DMS114 treated with DMSO at 0.1 percent for 48 hours (cell line): ENCODE results near the gene CNTFR.

Source experiments
- DNase-seq: peaks from one replicate; lab custom pipeline; 2025; ENCODE audit not compliant: unreplicated experiment; lab: John Stamatoyannopoulos, UW

Gene CNTFR

DNA sequence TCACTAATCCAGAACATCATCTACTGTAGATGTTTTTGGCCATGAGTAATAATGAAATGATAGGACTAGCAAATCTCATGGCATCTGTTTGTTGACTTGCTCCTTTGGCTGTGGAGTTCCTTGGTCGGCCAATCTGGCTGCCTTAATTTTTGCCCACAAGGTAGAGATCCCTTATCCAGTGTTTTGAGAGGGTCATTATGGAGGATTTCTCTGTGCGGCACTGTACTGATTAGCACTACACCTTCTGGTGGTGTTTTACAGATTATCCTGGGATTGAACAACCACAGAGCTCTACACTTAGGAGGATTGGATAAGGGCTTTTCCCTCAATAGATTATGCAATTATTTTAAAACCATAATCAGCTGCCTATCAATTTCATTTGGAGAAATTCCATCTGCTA, 63.5 kb downstream of the CNTFR start:
- no peak for DNase-seq

DNA sequence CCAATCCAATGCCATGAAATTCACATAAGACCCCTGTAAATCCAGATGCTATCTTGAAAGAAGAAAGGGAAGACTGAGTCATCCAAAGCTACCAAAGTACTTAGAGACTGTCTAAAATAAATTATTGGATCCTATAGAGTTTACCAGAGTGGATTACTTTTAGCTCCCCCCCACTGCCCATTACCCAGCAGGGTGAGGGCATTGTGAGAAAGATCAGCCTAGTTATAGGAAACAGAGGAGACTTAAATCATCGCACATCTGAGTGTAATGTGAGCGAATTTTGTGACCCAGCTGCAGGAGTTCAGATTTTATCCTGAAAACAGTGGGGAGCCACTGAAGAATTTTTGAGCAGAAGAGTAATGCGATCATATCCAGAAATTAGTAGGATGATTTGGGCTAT, 65.2 kb downstream of the CNTFR start:
- no peak for DNase-seq

DNA sequence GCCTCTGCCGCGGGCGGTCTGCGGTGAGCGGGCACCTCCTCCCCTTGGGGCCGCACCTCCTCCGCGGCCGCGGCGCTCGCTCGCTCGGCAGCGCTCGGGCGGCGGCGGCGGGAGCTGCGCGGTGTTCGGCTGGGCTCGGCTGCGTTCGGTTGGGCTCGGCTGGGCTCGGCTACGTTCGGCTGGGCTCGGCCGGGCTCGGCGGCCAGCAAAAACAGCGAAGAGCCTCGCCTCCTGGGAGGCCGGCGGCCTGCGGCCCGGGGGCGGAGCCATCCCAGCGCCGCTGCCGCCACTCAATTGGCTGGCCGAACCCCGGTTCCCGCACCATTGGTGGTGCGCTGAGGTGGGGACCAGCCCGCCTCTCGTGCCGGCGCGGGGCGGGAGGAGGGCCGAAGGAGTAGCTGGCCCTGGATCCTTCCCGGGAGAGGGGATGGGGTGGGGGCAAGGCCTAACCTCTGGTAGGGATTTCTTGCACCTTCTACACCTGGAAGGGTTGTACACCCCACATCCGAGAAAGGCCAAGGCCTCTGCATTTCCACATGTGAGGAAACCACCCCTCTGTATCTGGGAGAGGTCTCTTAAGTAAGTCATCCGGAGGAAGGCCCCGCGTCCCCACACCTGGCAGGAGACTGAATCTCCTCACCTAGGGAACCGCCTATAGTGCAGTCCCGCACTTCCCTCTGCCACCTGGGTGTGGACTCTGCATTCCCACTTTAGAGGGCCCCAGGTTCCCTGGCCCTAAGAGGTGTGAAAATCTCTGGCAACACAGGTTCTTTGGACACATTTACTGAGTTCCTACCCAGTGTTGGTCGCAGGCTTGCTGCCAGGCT, 66.3 kb downstream of the CNTFR start, which contains the start of gene ENHO:
Gene ENHO, minus strand, starts transcription at position 20 of the 827 bp plus-strand sequence. CDS start 1,295 bp downstream, outside the sequence.
- DNase-seq, result peak; percentile 72

DNA sequence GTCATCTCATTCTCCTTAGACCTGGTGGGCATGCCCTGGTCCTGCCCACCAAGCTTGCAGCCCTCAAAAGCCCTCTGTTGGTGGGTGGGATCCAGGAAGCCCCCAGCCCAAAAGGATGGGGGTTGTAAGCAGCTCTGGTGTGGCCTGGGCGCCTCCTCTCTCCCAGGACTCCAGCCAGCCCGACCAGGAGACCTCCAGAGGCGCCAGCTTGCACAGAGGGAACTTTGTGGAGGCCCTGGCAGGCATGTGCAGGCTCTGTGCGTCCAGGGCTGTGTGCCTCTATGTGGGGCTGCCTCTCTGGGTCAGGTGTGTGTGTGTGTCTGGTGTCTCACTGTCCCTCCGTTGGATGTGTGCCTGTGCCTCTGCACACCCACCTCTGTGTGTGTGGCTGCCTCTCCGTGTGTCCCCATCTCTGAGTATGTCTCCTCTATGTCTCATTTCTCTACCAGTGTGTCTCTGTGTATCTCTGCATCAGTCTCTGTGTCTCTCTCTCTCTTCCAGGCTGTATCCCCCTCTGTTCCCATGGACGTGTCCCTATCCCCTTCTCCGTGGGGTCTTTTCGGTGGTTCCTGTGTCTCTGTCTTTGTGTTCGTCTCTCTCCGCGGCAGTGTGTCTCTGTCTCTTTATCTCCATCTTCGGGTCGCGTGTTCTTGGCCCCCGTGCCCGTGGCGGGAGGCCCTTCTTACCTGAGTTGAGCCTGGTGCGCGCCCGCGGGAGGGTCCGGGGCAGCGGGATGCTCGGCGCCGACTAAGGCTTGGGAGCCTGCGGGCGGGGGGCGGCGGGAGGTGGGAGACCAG, 67.2 kb downstream of the CNTFR start:
- DNase-seq, result no peak

DNA sequence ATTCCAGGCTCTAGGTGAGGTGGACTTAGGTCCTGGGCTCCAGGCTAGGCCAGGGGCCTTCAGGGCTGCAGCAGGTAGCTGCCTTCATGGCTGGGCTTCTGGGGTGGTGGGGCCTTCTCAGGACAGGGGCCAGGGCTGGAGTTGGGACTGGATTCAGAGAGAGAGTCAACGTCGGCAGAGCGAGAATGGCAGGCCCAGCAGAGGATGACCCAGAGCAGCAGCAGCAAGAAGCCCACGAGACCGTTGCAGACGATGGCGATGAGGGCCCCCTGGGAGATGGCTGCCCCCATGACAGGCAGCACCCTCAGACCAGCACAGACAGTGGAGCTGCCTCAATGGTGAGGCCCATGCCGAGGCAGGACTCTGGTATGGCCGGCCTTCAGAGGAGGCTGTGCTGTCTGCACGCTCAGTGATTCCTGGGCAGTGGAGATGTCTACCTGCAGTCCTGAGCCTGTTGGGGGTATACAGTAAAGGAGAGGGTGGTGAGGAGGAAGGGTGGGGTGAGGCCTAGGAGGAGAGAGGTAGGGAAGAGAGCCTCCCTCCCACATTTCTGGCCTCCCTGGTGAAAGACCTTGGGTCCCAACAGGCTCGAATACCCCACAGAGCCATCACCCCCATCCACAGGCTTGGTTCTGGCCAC, 68.0 kb downstream of the CNTFR start:
- DNase-seq, result no peak

DNA sequence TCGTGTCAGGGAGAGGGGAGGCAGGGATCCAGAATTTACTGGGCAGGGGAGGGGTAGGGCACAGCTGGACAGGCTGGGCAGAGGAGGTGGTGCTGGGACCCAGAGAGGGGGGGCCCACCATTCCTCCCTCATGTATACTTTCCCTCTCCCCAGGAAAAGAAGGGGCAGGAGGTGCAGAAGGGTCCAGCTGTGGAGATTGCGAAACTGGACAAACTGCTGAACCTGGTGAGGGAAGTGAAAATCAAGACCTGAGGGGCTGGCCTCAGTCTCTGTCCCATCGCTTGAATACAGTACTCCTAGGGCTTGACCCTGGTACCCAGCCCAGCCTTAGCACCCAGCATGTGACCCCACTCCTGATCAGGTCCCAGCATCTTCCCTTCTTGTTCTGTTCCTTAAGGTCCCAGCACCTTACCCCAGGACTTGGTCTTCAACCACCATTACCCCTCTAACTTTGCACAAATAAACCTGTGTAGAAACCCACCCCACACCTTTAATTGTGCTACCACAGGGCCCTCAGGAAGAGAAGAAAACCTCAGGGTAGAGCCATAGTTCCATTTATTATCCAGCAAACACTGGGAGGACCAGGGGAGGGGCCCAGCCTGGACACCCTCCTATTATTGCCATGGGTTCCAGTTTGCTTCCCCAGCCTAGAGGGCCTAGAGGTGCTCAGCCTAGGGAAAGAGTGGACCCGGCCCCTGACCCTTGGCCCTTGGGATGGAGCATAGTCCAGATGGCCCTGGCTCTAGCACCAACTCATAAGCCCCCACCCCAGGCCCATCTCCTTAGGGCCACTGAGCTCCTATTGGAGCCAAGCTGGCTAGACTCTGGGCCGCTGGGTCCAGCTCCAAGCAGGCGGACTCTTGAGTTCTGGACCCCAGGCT, 68.8 kb downstream of the CNTFR start:
- no peak for DNase-seq

DNA sequence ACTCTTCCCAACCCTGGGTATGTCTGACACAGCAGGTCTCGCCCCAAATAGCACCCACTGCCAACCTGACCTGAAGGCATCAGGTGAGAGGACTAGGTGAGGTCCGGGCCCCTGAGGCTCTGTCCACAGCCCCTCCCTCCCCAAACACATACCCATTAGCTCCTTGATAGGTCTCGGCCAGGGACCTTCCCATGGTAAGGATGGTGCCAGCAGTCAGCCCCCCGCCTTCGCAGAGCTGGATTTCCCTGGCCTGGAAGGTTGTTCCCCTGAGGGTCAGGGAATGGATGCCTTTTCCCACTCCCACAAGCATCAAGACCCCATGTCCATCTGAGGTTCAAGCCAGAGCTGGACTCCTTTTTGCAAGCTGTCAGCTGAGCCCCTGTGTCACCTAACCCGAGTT, 69.4 kb downstream of the CNTFR start:
- DNase-seq, result no peak

DNA sequence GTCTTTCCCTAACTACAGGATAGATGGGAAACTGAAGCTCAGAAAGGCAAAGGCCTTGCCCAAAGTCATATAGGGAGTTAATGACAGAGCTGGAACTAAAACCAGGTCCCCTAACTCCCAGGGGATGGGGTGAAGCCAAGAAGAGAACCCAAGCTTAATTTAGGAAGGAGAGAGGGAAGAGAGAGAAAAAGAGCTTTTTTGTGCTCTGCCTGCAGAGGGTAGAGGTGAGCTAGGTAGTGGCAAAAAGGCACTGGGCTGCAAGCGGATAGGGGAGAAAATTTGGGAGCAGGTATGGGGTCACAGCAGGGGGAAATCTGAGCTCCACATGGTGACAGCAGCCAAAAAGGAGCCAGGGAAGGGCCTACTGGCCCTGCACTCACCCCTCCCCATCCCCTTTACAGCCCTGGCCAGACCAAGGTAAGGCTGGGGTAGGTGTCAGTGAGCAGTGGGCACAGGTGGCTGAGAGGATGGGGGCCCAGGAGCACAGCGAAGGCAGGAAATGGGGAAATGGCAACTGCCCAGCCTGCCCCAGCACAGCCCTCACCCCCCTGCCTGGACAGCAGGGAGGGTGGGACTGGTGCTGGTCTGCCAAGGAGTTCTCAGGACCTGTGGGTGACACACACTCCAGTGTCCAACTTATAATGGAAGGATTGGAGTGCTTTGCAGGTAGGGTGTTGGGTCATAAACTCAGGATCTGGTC, 70.1 kb downstream of the CNTFR start:
- DNase-seq, result no peak

DNA sequence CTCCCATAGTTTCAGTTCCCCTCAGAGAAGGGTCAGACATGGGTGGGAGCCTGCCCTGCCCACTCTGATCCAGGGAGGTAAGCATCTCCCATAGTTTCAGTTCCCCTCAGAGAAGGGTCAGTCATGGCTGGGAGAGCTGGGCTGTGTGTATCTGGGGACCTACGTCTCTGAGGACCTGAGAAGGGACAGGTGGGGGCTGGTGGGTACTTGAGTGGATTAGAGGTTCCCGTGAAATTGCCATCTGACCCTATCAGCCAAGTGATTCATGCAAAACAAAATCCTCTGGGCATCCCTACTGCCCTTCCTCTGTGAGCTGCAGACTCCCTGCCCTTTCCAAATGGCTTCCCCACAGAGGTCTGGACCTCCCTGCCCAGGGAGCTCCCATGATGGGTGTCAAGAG, 70.6 kb downstream of the CNTFR start:
- no peak for DNase-seq

DNA sequence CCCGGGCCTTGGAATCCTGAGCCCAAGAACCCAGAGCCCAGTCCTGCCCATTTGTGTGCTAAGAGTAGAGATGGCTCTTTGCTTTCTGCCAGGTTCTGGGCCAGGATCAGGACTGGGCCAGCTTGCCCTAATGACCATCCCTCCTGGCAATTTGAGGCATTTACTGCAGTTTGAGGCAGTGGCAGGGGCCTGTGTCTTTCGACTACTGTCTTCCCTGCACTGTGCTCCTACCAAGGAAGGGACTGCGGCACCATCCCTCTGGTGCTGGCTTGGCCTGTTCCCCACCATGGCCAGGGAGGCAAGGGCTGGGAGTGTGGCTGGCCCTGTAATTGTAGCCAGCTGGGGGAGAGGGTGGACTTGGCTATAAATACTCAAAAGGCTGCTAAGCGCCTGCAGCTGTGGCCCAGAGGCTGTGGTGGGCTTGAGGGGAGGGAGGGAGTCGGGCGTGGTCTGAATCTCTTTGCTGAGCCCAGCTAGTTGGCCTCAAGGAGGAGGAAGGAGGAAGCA, 71.4 kb downstream of the CNTFR start:
- DNase-seq, result no peak

DNA sequence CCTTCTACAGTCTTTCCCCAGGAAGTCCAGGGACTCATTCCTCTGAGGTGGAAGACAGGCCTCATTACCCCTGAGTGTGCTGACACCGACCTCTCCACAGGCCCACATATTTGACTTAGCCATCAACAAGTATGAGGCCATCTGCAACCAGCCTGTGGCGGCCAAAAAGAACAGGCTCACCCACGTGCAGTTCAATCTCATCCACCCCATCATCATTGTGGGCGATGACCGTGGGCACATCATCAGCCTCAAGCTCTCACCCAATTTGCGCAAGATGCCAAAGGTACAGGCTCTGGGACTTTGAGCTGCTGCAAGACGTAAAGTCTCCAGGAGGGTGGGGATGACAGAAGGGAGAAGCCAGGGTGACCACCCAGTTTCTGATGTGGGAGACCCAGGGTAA, 72.3 kb downstream of the CNTFR start:
- DNase-seq, result no peak

DNA sequence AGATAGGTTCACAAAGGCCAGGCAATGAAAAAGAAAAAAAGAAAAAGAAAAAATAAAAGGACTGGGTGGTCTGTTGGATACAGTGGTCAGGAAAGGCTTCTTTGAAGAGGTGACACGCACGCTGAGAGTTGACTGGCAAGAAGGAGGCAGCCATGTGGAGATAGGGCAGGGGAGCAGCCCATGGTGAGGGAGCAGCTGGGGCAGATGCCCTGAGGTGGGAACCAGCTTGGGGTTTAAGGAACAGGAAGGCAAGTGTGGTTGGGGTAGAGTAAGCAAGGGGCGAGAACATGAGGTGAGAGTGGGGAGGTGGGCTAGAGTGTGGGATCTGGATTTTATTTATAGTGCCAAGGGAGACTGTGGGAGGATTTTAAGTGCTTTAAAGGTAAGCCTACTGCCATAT, 73.6 kb downstream of the CNTFR start:
- no peak for DNase-seq

DNA sequence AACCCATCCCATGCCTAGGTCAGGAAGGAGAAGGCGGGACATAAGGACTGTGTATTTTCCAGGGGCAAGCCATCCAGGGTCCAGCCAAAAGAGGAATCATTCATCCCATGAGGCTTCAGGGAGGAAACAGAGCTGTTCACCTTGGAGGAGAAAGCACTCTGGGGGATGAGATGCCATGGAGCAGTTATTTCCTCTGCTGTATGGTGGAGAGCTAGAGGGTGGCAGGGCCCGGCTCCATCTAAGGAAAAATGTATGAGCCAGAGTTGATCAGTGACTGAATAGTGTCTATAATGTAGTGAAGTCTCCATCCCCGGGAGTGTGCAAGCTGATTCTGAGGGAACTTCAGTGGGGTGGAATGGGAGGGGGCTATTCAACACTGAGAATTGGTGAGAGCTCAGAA, 74.7 kb downstream of the CNTFR start:
- DNase-seq, result no peak

DNA sequence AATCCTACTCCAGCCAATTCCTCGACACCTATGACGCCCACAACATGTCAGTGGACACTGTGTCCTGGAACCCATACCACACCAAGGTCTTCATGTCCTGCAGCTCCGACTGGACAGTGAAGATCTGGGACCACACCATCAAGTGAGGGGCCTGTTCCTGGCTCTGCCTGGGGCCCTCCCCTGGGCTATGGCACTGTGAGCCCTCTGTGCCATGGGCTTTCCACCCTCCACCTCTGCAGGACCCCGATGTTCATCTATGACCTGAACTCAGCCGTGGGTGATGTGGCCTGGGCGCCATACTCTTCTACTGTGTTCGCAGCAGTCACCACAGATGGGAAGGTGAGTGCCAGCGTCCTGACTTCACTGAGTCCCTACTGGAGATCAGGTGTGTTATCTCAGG, 75.1 kb downstream of the CNTFR start:
- no peak for DNase-seq

DNA sequence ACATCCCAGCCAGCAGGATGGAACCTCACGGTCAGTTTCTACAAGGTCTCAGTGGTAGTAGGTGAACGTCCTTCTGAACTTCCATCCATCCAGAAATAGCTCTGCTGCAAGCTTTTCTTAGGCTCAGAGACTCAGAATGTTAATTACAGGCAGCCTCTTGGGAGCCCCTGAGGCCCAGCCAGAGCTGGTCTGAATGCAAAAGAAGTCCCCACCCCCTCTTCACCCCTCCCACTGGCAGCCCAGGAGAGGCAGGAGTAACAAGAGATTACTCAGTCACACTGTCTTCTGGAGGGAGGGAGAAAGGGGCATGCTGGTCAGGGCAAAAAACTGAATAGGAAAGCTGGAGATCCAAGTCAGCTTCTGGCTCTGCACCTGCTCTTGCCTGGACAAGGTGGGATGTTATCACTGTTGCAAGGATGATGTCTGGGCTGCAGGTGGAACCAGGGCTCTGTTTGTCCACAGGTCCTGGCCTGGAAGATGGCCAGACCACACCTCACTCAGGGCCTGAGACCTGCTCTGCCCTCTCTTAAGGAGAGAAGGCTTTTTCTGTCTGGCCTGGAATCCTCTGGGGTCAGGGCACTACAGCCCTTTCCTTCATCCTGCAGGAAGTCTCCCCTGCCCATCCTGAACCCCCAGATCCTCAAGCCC, 75.8 kb downstream of the CNTFR start:
- no peak for DNase-seq

DNA sequence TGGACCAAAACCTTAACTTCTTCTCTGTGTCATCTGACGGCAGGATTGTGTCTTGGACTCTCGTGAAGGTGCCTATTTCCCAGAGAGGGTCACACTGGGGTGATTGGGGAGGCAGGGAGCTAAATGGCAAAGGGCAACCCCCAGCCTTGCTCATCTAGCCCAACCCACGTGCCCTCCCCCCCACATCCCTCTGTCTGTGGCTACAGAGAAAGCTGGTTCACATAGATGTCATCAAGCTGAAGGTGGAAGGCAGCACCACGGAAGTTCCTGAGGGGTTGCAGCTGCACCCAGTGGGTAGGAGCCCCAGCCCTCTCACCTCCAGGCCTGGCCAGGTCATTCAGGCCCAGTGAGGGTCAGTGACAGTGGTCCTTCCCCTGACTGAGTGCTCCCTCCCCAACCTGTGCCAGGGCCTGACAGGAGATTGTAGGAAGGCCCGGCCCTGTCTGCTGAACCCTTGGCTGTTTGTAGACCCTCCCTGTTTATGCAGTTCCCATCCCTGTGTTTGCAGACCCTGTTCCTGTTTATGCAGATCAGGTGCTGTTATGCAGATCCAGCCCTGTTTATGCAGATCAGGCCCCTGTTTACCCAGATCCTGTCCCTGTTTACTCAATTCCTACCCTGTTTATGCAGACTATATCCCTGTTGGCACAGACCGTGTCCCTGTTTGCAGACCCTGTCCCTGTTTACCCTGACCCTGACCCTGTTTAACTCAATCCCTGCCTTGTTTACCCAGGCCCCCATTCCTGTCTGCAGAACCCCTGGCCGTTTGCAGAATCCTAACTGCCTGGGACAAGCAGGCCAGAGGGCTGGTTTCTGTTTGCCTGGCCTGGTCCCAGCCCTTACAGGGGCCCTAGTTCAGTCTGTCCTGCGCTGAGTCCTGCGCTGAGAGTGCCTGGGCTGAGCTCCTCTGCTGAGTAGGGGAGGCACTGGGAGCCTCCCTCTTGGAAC, 77.1 kb downstream of the CNTFR start:
- DNase-seq, result no peak

DNA sequence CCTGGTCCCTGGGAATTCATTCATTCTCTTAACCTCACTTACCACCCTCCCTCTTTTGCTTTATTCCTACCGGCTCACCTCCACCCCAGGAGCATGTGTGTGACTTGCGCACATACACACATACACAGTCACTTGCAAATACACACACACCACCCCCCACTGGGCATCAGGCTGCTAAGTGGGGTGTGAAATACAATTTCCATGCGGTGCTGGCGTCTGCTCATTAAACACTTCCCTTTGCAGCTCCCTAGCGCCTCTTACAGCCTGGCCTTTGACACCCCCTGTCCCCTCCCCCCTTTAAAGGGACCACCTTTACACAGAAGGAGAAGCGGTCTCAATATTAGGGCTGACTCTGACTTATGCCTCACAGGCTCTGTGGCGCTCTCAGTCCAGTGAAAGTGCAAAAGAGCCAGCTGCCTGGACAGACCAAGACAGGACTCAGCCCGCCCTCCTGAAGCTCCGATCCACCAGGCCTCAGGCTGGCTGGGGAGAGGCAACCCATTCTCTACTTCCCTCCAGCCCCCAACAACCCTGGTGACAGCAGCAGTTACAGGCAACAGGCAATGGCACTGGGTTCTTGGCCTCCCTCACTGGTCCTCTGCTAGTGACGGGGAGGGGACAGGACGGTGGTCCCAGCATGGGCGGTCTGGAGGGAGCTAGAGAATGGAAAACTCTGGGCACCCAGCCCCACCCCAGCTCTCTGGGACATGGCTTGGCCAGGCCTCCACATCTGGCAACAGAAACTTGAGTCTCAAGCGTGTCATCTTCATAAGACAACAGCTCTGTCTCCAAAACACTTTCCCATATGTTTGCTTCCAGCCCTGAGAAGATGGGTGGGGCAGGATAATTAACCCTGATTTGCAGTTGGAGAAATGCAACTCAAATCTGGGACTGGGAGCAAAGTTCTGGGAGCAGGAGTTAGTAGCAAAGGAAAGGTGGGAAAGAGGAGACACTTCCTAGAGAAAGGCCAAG, 78.7 kb downstream of the CNTFR start:
- no peak for DNase-seq
